ENCODE measurements around the gene VGLL3.

DNA sequence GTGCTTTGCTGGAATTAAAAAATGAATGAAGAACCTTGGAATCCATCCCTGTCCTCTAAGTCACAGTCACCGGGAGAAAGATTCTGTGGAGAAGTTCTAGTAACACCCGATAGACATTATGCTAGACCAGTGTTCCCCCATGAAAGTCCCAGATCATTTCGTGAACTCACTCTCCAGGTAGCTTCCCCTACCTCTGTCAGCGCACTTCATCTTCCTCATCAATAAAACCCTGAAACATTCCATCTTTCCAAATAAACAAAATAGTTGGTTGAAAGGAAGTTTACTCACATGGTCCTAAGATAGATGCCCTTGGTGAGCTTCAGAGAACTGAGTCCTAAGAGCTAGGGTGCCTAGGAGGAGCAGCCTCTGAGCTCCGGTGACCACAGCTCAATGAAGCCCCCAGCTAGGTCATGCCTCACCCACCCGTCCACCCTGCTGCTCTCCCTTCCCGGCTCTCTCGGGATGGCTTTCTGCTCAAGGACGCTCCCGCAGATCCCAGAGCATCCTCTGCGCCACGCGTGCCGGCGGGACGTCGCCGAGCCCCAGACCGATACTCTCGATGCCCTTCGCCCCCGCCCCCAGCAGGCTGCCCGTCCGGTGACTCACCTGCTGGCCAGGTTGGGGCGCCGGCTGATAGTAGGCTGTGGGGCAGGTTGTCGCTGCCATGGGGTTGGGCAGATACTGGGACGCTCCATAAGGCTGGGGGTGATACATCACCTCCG lies 776 bp downstream of the VGLL3 start:
- TF ChIP-seq, protein P1, sequence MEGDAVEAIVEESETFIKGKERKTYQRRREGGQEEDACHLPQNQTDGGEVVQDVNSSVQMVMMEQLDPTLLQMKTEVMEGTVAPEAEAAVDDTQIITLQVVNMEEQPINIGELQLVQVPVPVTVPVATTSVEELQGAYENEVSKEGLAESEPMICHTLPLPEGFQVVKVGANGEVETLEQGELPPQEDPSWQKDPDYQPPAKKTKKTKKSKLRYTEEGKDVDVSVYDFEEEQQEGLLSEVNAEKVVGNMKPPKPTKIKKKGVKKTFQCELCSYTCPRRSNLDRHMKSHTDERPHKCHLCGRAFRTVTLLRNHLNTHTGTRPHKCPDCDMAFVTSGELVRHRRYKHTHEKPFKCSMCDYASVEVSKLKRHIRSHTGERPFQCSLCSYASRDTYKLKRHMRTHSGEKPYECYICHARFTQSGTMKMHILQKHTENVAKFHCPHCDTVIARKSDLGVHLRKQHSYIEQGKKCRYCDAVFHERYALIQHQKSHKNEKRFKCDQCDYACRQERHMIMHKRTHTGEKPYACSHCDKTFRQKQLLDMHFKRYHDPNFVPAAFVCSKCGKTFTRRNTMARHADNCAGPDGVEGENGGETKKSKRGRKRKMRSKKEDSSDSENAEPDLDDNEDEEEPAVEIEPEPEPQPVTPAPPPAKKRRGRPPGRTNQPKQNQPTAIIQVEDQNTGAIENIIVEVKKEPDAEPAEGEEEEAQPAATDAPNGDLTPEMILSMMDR (IDR thresholded peaks at IDR 0.05) = no peak
- no peak for TF ChIP-seq EZH2 (IDR thresholded peaks at IDR 0.05; ENCODE audit: borderline replicate concordance, insufficient read depth, low read depth, low read length, poor library complexity, severe bottlenecking)
